Femur (tissue), 1 donor: ENCODE data around the gene HMCN2.

Experiments
- DNase-seq: peaks from one replicate; pipeline ENCODE4 v3.0.0-alpha.2; 2017

Gene HMCN2

GRCh38 chr9:130371196-130371966 is 105.8 kb downstream of the HMCN2 start:
- DNase-seq, result no peak

GRCh38 chr9:130372057-130372456 is 106.5 kb downstream of the HMCN2 start:
- no peak for DNase-seq

GRCh38 chr9:130373679-130374325 is 108.2 kb downstream of the HMCN2 start:
- no peak for DNase-seq

- DNase-seq, result no peak
Observed at GRCh38 chr9:130377612-130378011, 112.1 kb downstream of the HMCN2 start.

- DNase-seq, result no peak
Observed at GRCh38 chr9:130378875-130379648, 113.5 kb downstream of the HMCN2 start.

GRCh38 chr9:130379649-130379970 is 114.0 kb downstream of the HMCN2 start:
- DNase-seq, result no peak

GRCh38 chr9:130380920-130381469 is 115.4 kb downstream of the HMCN2 start:
- DNase-seq, result no peak

GRCh38 chr9:130381660-130382059 is 116.1 kb downstream of the HMCN2 start:
- DNase-seq, result no peak

GRCh38 chr9:130382096-130382495 is 116.5 kb downstream of the HMCN2 start:
- DNase-seq, result no peak

- no peak for DNase-seq
Observed at GRCh38 chr9:130382636-130383349, 117.2 kb downstream of the HMCN2 start.

GRCh38 chr9:130383350-130383715 is 117.8 kb downstream of the HMCN2 start:
- DNase-seq, result no peak

GRCh38 chr9:130383979-130384676 is 118.6 kb downstream of the HMCN2 start:
- no peak for DNase-seq

- no peak for DNase-seq
Observed at GRCh38 chr9:130385257-130385656, 119.7 kb downstream of the HMCN2 start.

GRCh38 chr9:130387398-130387797 is 121.8 kb downstream of the HMCN2 start:
- DNase-seq, result no peak

GRCh38 chr9:130387905-130388304 is 122.3 kb downstream of the HMCN2 start:
- no peak for DNase-seq

GRCh38 chr9:130390390-130390789 is 124.8 kb downstream of the HMCN2 start:
- DNase-seq, result no peak

- no peak for DNase-seq
Observed at GRCh38 chr9:130390986-130391385, 125.4 kb downstream of the HMCN2 start.

GRCh38 chr9:130391866-130392265 is 126.3 kb downstream of the HMCN2 start:
- DNase-seq, result no peak

- no peak for DNase-seq
Observed at GRCh38 chr9:130393681-130394071, 128.1 kb downstream of the HMCN2 start.

GRCh38 chr9:130394320-130394719 is 128.8 kb downstream of the HMCN2 start:
- no peak for DNase-seq

- no peak for DNase-seq
Observed at GRCh38 chr9:130394814-130395470, 129.4 kb downstream of the HMCN2 start.
